Suprapubic skin (tissue), 3 donors: ENCODE measurements around the gene BNC2.

Experiments used
- POLR2A ChIP-seq, 2 donors: fragments of 450-650 bp; IDR thresholded peaks; one replicate each; pipeline ENCODE4 v1.6.1; 2017; ENCODE audit warnings: antibody characterized with exemption in 2 of 2, mild to moderate bottlenecking in 2 of 2, moderate library complexity in 2 of 2
- TF ChIP-seq, protein P1 (sequence below), 2 donors: fragments of 200-600 bp in 1 of 2; fragments of 450-650 bp in 1 of 2; sonication (generic) in 1 of 2; IDR thresholded peaks; one replicate each; pipeline ENCODE4 v1.5.1; 2016 to 2019; ENCODE audit warnings: antibody characterized with exemption in 2 of 2, mild to moderate bottlenecking in 1 of 2, moderate library complexity in 1 of 2

DNA sequence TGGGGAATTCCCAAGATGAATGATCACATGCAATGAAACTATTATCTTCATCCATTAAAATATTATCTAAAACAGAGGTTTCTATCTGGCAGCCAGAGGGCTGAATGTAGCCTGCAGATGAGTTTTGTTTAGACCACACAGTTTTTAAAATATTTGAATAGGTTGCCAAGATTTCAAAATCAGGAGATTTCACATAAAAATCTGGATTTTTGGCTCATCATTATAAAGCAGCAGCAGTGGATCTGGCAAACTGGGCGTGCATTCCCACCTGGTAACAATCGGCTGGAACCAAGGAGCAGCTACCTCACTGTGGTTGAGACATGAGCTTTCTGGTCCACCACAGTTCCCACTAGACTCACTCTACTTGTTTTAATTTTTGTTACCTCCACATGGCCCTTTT, 155.1 kb downstream of the BNC2 start:
- no peak for TF ChIP-seq POLR2A (IDR thresholded peaks at IDR 0.05)
- TF ChIP-seq, protein P1, sequence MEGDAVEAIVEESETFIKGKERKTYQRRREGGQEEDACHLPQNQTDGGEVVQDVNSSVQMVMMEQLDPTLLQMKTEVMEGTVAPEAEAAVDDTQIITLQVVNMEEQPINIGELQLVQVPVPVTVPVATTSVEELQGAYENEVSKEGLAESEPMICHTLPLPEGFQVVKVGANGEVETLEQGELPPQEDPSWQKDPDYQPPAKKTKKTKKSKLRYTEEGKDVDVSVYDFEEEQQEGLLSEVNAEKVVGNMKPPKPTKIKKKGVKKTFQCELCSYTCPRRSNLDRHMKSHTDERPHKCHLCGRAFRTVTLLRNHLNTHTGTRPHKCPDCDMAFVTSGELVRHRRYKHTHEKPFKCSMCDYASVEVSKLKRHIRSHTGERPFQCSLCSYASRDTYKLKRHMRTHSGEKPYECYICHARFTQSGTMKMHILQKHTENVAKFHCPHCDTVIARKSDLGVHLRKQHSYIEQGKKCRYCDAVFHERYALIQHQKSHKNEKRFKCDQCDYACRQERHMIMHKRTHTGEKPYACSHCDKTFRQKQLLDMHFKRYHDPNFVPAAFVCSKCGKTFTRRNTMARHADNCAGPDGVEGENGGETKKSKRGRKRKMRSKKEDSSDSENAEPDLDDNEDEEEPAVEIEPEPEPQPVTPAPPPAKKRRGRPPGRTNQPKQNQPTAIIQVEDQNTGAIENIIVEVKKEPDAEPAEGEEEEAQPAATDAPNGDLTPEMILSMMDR (IDR thresholded peaks at IDR 0.05), result no peak
